Central memory CD8-positive, alpha-beta T cell (primary cell): ENCODE measurements around the gene ZNF526.

Experiments
- ATAC-seq: fragments of 150-1000 bp; cut with Tn5 transposase; replicated peaks from 2 replicates; pipeline ENCODE4 v1.10.0; 2022; ENCODE audit warnings: mild to moderate bottlenecking, moderate FRiP score, moderate number of reproducible peaks; ENCODE audit not compliant: poor library complexity, severe bottlenecking; ENCODE audit errors: extremely low read depth
- DNase-seq, 2 donors: peaks; one replicate each; pipeline ENCODE4 v3.0.0; 2021; ENCODE audit warnings: low spot score in 2 of 2
- H3K27ac Mint-ChIP-seq: one replicate; pipeline ENCODE4 v1.8.0; 2022; ENCODE audit warnings: low read depth, mild to moderate bottlenecking, moderate library complexity, mixed read lengths
- H3K27me3 Mint-ChIP-seq: one replicate; pipeline ENCODE4 v1.8.0; 2022; ENCODE audit warnings: mixed read lengths
- H3K36me3 Mint-ChIP-seq: one replicate; pipeline ENCODE4 v1.8.0; 2022; ENCODE audit warnings: mild to moderate bottlenecking, moderate library complexity, mixed read lengths; ENCODE audit not compliant: insufficient read depth
- H3K4me1 Mint-ChIP-seq: one replicate; pipeline ENCODE4 v1.8.0; 2022; ENCODE audit warnings: mixed read lengths
- H3K4me3 Mint-ChIP-seq: one replicate; pipeline ENCODE4 v1.8.0; 2022; ENCODE audit warnings: mild to moderate bottlenecking, moderate library complexity, mixed read lengths
- H3K9me3 Mint-ChIP-seq: one replicate; pipeline ENCODE4 v1.8.0; 2022; ENCODE audit warnings: mixed read lengths

Gene ZNF526

GRCh38 chr19:42269478-42270345 is 49.6 kb downstream of the ZNF526 start:
- Mint-ChIP-seq H3K4me3 (no peak overlapping the region), H3K27ac (no peak overlapping the region), H3K27me3 (no peaks in the 10 kb centered on the region), H3K36me3 (peaks cover 20% of the 10 kb centered on the region), H3K4me1 (peaks cover 3% of the 10 kb centered on the region), H3K9me3 (no peaks in the 10 kb centered on the region)
- no peak for ATAC-seq
- no peak for DNase-seq

- Mint-ChIP-seq H3K4me1 (peaks cover 10% of the 10 kb centered on the region), H3K4me3 (no peak overlapping the region), H3K36me3 (peaks cover 23% of the 10 kb centered on the region), H3K27ac (no peak overlapping the region), H3K27me3 (no peaks in the 10 kb centered on the region), H3K9me3 (no peaks in the 10 kb centered on the region)
- ATAC-seq, result peak; percentile 4
- DNase-seq, result peak; percentile 58 to 77
These were observed 50.4 kb downstream of the ZNF526 start for GRCh38 chr19:42270346-42271044.

- Mint-ChIP-seq H3K27me3 (no peaks in the 10 kb centered on the region), H3K27ac (peak overlapping the region; percentile 73)
These were observed 50.9 kb downstream of the ZNF526 start for GRCh38 chr19:42271045-42271419.

GRCh38 chr19:42271861-42272534 is 51.9 kb downstream of the ZNF526 start:
- H3K27me3 Mint-ChIP-seq, result no peaks in the 10 kb centered on the region
- ATAC-seq (no peak), DNase-seq (no peak)
- H3K4me1 Mint-ChIP-seq, result peaks cover 18% of the 10 kb centered on the region
- H3K36me3 Mint-ChIP-seq, result peaks cover 23% of the 10 kb centered on the region
- peak overlapping the region; percentile 73 for H3K27ac Mint-ChIP-seq
- H3K9me3 Mint-ChIP-seq, result no peaks in the 10 kb centered on the region
- H3K4me3 Mint-ChIP-seq, result no peak overlapping the region

More at GRCh38 chr19:42271045-42271419, 50.9 kb downstream of the ZNF526 start:
- Mint-ChIP-seq H3K36me3 (peaks cover 23% of the 10 kb centered on the region), H3K4me3 (no peak overlapping the region), H3K4me1 (peaks cover 14% of the 10 kb centered on the region), H3K9me3 (no peaks in the 10 kb centered on the region)
- DNase-seq (no peak), ATAC-seq (no peak)

GRCh38 chr19:42272535-42272897 is 52.4 kb downstream of the ZNF526 start:
- Mint-ChIP-seq H3K4me3 (no peak overlapping the region), H3K4me1 (peaks cover 18% of the 10 kb centered on the region), H3K9me3 (no peaks in the 10 kb centered on the region), H3K27me3 (no peaks in the 10 kb centered on the region), H3K27ac (no peak overlapping the region), H3K36me3 (peaks cover 23% of the 10 kb centered on the region)
- DNase-seq (no peak), ATAC-seq (no peak)

GRCh38 chr19:42272989-42273406 is 52.9 kb downstream of the ZNF526 start:
- no peak for DNase-seq
- peaks cover 23% of the 10 kb centered on the region for H3K36me3 Mint-ChIP-seq
- no peak for ATAC-seq
- H3K27ac Mint-ChIP-seq, result no peak overlapping the region
- peaks cover 19% of the 10 kb centered on the region for H3K4me1 Mint-ChIP-seq
- H3K9me3 Mint-ChIP-seq, result no peaks in the 10 kb centered on the region
- H3K4me3 Mint-ChIP-seq, result no peak overlapping the region
- H3K27me3 Mint-ChIP-seq, result no peaks in the 10 kb centered on the region

GRCh38 chr19:42273407-42274064 is 53.4 kb downstream of the ZNF526 start:
- Mint-ChIP-seq H3K27ac (peak overlapping the region; percentile 49), H3K4me3 (no peak overlapping the region), H3K36me3 (peaks cover 23% of the 10 kb centered on the region), H3K4me1 (peaks cover 25% of the 10 kb centered on the region), H3K9me3 (no peaks in the 10 kb centered on the region), H3K27me3 (no peaks in the 10 kb centered on the region)
- ATAC-seq (no peak), DNase-seq (no peak)

GRCh38 chr19:42274065-42274682 is 54.1 kb downstream of the ZNF526 start:
- no peak for DNase-seq
- Mint-ChIP-seq H3K36me3 (peaks cover 23% of the 10 kb centered on the region), H3K4me3 (no peak overlapping the region), H3K9me3 (no peaks in the 10 kb centered on the region), H3K27me3 (no peaks in the 10 kb centered on the region), H3K27ac (peak overlapping the region; percentile 49), H3K4me1 (peaks cover 29% of the 10 kb centered on the region)
- ATAC-seq, result no peak

- Mint-ChIP-seq H3K4me3 (no peak overlapping the region), H3K4me1 (peaks cover 35% of the 10 kb centered on the region), H3K9me3 (no peaks in the 10 kb centered on the region), H3K36me3 (peaks cover 28% of the 10 kb centered on the region), H3K27ac (no peak overlapping the region), H3K27me3 (no peaks in the 10 kb centered on the region)
- no peak for DNase-seq
- no peak for ATAC-seq
These were observed 55.0 kb downstream of the ZNF526 start for GRCh38 chr19:42275103-42275502.

GRCh38 chr19:42275517-42275916 is 55.4 kb downstream of the ZNF526 start:
- no peak for ATAC-seq
- no peaks in the 10 kb centered on the region for H3K9me3 Mint-ChIP-seq
- peaks cover 35% of the 10 kb centered on the region for H3K4me1 Mint-ChIP-seq
- H3K4me3 Mint-ChIP-seq, result no peak overlapping the region
- H3K27ac Mint-ChIP-seq, result no peak overlapping the region
- peaks cover 28% of the 10 kb centered on the region for H3K36me3 Mint-ChIP-seq
- no peak for DNase-seq
- H3K27me3 Mint-ChIP-seq, result no peaks in the 10 kb centered on the region

- Mint-ChIP-seq H3K4me3 (no peak overlapping the region), H3K4me1 (peaks cover 35% of the 10 kb centered on the region), H3K27me3 (no peaks in the 10 kb centered on the region), H3K9me3 (no peaks in the 10 kb centered on the region), H3K36me3 (peaks cover 23% of the 10 kb centered on the region), H3K27ac (peak overlapping the region; percentile 2)
- ATAC-seq (no peak), DNase-seq (no peak)
These were observed 56.2 kb downstream of the ZNF526 start for GRCh38 chr19:42276284-42276683.

- no peaks in the 10 kb centered on the region for H3K27me3 Mint-ChIP-seq
- no peak overlapping the region for H3K4me3 Mint-ChIP-seq
- peaks cover 35% of the 10 kb centered on the region for H3K4me1 Mint-ChIP-seq
- no peaks in the 10 kb centered on the region for H3K9me3 Mint-ChIP-seq
- ATAC-seq (no peak), DNase-seq (no peak)
- H3K36me3 Mint-ChIP-seq, result peaks cover 22% of the 10 kb centered on the region
- no peak overlapping the region for H3K27ac Mint-ChIP-seq
These were observed 56.7 kb downstream of the ZNF526 start for GRCh38 chr19:42276821-42277220.
